GM18507 (cell line): ENCODE data around the gene CXCL12.

ENCODE experiments used
- DNase-seq: peaks from one replicate; pipeline ENCODE4 v3.0.0; 2011; ENCODE audit warnings: low read depth; ENCODE audit not compliant: insufficient read length; ENCODE audit errors: extremely low spot score
- FAIRE-seq: peaks from 2 replicates; lab custom pipeline; 2011; peaks lifted over from hg19 to GRCh38; lab: Jason Lieb, UNC

Gene CXCL12

GRCh38 chr10:44385026-44385695 lies at the start of gene CXCL12:
Gene CXCL12 (minus strand): TSS chr10:44385097. CDS start chr10:44385005, 92 bp downstream.
- DNase-seq (no peak), FAIRE-seq (no peak)

DNA sequence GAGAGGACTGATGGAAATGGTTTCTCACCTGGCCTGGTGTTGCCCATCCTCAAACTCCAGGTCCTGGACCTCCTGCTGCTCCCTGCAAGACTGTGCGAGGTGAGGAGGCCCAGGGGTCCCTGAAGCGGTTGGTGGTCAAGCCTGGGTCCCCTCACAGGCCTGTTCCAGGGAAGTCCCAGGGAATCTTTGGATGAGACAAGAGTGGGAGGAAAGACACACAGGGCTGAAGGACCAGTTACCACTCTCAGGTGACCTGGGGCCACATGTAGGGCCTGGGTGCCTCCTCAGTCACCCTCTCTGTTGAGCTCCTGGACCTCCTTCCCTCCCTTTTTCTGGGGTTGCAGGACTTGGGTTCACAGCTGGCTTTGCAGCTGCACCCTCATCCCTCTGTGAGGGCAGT lies 42.6 kb upstream of the CXCL12 start:
- no peak for FAIRE-seq
- DNase-seq, result no peak

DNA sequence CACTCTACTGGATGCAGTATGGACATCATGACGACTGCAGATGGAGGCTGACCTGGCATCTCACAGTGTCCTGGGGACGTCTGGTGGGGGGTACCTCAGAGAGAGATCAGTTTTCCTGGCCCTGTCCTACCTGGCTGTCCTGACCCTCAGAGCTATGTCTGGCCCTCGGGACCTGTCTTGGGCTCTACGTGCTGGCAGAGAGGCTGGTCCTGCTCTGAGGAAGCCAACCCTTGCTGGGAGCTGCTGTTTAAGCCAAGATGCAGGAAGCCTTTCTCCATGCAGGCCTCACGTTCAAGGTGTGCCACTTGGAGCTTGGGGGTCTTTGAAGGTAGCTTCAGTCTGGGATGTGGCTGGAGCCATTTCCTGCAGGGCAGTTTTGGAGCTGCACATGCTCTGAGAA lies 42.1 kb upstream of the CXCL12 start:
- DNase-seq (no peak), FAIRE-seq (no peak)

DNA sequence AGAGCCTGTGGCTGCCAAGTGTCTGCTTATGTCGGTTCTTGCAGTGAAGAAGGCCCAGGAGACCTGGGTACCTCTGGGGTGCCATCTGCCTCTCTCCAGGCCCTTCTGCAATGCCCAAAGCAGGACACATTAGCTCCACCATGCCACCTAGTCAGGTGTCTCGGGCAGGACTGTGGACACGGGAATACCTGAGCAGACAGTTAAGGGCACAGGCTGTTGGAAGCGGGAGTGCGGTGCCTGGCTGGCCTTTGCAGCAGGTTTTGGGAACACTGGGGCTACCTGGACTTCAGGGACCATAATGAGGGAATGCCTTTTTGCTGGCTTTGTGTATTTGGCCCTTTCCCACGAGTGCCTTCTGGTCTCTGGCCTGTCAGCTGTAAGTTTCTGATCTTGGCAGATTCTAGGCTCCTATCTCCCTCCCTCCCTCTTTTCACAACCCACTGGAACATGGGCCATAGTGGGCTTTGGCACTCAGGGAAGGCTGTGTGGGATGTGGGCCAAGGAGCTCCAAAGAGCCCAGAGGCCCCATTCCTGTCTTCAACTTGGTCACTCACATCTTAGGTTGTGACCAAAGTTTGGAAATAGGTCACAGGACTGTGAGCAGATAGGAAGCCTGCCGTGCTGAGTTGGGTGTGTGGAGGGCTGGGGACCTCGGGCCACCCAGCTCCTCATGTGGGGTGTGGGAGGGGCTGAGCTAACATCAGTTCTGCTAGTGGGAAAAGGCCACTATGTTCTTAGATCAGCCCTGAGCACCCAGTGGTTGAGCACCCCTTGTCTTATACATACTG lies 41.5 kb upstream of the CXCL12 start:
- no peak for FAIRE-seq
- DNase-seq, result no peak

DNA sequence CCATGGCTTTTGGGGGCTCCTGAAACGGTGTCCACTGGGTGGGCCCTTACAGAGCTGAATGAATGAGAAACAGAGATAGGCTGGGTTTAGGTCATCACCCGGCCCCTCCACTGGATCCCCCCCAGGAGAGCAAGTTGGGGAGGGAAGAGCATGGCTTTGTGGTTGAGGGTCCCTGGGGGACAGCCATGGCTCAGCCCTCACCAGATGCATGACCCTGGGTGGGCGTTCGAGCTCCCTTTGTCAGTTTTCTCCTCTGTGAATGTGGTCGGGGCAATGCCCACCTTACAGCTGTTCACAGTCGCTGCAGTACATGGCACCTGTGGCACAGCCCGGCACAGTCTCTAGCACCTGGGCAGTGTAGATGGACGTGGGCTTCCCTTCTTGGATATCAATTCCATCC lies 40.6 kb upstream of the CXCL12 start:
- FAIRE-seq, result no peak
- no peak for DNase-seq

- DNase-seq, result no peak
- FAIRE-seq, result no peak
Observed at GRCh38 chr10:44424957-44425356, 40.1 kb upstream of the CXCL12 start.

DNA sequence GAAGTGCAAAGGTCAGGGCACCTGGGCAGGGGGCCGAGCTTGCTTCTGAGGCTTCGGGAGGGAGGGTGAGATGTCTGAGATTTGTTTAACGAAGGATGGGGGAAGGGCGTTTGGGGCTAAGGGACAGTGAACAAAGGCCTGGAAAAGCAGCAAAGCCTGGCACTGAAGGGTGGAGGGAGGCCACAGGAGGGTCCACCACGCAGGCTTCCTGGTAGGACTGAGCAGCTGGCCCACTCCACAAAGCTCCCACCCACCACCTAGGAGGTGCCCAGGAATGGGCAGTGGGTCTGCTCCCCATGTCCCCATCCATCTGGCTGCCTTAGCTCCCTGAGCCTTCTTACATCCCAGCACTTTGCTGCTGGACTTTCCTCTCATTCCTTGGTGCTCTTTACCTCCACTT lies 39.4 kb upstream of the CXCL12 start:
- FAIRE-seq (no peak), DNase-seq (no peak)

DNA sequence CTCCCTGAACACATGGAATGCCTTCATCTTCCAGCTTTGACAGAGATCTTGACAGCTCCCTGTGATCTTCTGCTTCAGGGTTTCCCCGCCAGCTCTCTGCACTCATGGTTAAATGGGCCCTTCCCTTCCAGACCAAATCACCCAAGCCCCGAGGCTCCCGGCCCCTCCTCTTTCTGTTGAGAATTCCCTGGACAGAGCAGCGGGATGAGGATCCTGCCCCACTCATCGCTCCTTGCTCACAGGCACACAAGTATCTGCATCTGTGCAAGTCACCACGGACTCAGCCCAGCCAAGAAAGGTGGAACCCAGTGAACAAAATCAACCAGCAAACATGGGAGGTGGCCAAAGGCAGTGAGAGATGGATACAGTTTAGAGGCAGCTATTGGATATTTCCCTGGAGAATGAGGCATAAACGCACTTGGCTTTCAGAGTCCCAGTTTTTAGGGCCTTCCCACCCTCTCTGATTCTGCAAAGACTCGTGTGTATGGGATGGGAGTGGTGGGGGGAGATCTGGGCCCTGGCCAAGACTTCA lies 37.7 kb upstream of the CXCL12 start:
- FAIRE-seq (no peak), DNase-seq (no peak)

GRCh38 chr10:44422153-44422552 lies 37.3 kb upstream of the CXCL12 start:
- DNase-seq (no peak), FAIRE-seq (no peak)

GRCh38 chr10:44419790-44420549 lies 35.1 kb upstream of the CXCL12 start:
- no peak for FAIRE-seq
- DNase-seq, result no peak

- DNase-seq, result no peak
- FAIRE-seq, result no peak
Observed at GRCh38 chr10:44418637-44419036, 33.7 kb upstream of the CXCL12 start.

GRCh38 chr10:44417761-44418160 lies 32.9 kb upstream of the CXCL12 start:
- DNase-seq, result no peak
- no peak for FAIRE-seq

- no peak for FAIRE-seq
- no peak for DNase-seq
Observed at GRCh38 chr10:44416936-44417335, 32.0 kb upstream of the CXCL12 start.

DNA sequence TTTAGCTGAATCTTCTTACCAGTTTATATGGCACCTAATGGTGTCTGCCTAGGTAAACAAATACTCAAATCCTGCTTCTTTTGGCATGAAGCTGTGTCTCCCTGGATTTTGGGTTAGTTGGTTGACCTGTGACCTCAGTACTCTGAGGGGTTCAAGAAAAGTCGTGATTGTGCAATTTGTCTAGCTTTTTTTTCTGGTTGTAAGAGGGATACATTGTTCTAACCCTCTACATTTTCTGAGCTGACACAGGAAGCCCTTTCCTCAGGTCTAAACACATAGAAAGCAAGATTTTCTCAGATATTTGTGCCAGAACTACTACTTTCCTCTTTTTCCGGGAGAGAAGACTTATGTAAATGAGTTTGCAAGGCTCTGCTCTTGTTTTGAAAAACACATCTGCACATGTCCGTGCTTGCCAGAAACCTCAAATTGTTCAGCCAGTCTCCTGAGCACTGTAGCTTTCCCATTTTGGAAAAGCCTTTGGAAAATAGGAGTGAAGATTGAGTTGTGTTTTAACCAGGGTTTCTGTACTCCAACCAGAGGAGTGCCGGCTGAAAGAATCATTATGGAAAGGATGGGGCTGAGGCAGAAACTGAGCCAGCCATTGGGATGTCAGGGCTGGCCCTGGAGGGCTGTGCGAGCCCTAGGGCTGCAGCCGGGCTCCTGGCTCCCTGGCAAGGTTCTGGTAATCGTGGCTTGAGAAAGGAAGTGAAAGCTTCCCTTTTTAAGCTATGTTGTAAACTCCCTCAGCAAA lies 31.3 kb upstream of the CXCL12 start:
- no peak for DNase-seq
- no peak for FAIRE-seq

DNA sequence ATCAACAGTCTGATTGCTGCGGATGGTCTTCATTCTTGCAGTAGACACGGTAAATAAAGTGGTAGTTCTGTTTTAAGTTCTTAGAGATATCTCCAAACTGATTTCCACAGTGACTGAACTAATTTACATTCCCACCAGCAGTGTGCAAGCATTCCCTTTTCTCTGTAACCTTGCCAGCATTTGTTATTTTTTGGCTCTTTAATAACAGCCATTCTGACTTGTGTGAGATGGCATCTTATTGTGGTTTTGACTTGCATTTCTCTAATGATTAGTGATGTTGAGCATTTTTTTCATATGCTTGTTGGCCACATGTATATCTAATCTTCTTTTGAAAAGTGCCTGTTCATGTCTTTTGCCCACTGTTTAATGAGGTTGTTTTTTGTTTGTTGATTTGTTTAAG lies 30.2 kb upstream of the CXCL12 start:
- FAIRE-seq, result no peak
- no peak for DNase-seq

GRCh38 chr10:44413416-44413815 lies 28.5 kb upstream of the CXCL12 start:
- no peak for FAIRE-seq
- DNase-seq, result no peak

- FAIRE-seq (no peak), DNase-seq (no peak)
Observed at GRCh38 chr10:44411251-44411650, 26.4 kb upstream of the CXCL12 start.

DNA sequence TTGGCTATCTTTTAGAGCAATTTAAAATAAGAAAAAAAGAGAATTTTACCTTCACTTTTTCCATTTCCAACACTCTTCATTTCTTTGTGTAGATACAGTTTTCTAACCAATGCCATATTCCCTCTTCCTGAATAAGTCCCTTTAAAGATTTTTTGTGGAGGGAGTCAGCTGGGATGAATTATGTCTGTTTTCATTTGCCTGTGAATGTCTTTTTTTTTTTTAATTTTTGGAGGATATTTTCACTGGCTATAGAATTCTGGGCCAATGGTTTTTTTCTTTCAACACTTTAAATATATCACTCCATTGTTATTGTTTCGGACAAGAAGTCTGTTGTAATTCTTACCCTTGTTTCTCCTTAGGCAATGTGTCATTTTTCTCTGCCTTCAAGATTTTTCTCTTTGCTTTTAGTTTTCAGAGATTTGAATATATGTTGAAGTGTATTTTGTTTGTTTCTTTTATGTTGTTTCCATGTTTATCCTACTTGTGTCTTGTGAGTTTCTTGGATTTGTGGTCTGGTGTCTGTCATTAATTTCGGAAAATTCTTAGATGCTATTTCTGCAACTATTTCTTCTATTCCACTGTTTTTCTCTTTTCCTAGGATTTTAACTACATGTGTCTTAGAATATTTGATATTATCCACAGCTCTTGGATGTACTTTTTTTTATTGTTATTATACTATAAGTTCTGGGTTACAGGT lies 20.0 kb upstream of the CXCL12 start:
- no peak for DNase-seq
- no peak for FAIRE-seq
